Activated naive CD4-positive, alpha-beta T cell treated with anti-CD3 and anti-CD28 coated beads, Interleukin-2, amount 50 U/mL, for 72 hours (primary cell): ENCODE results near the gene SLC25A22. TPM values are rescaled to one million over a fixed set of nuclear protein-coding genes. Genes with fewer than 3 reads are reported as not detected.

ENCODE experiments used
- ATAC-seq, 2 donors: fragments of 150-1000 bp; cut with Tn5 transposase; 2 replicates each; pipeline ENCODE4 v1.10.0; 2021; ENCODE audit warnings: mild to moderate bottlenecking in 2 of 2, moderate library complexity in 2 of 2
- DNase-seq, 2 donors: peaks; one replicate each; pipeline ENCODE4 v3.0.0; 2021 to 2022; ENCODE audit warnings: low spot score in 2 of 2
- H3K27ac Mint-ChIP-seq, 2 donors: one replicate each; pipeline ENCODE4 v1.8.0; 2022; ENCODE audit warnings: mild to moderate bottlenecking in 2 of 2, mixed read lengths in 2 of 2
- H3K36me3 Mint-ChIP-seq, 2 donors: one replicate each; pipeline ENCODE4 v1.8.0; 2022; ENCODE audit warnings: mixed read lengths in 2 of 2
- H3K9me3 Mint-ChIP-seq, 2 donors: one replicate each; pipeline ENCODE4 v1.8.0; 2022; ENCODE audit warnings: mixed read lengths in 2 of 2
- total RNA-seq, 2 donors: library from RNA; stranded (reverse); gene quantifications; one replicate each; pipeline ENCODE4 v1.2.3, GENCODE V29; 2022

The SLC25A22 gene
- total RNA-seq, 2 donors from 2014 or later = 22.6 to 34.6 TPM

DNA sequence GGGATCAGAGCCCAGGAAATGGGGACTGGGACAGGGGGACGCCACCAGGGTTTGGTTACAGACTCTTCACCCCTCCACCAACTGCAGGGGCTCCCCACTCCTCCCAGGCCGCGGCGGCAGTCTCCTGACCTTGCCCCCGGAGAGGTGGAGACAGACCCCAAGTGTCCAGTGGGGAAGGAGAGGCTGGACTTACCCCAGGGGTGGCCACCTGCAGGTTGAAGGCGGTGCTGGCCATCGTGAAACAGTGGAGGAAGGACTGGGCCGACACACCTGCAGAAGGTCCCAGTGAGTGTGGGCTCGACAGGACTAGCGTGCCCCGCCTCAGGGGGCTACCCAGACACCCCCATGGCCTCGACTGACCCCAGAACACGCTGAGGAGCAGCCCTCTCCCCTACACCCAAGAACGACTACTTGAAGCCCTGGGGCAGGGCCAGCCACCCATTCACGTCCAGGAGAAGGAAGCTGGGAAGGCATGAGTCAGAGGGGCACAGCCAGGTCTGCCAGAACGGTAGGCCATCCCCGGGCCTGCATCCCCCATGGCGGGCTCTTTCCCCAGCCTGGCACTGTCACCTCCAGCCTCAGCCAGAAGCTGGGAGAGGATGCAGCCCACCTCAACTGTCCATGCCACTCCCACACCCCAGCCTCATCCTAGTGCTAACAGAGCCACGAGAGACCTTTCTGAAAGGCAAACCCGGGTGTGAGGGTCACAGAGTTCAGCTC, 23.0 kb downstream of the SLC25A22 start:
- no peak for ATAC-seq
- DNase-seq = no peak
- Mint-ChIP-seq H3K27ac (peak overlapping the region; percentile 49 to 93), H3K36me3 (no peaks in the 10 kb centered on the region), H3K9me3 (no peaks in the 10 kb centered on the region)

DNA sequence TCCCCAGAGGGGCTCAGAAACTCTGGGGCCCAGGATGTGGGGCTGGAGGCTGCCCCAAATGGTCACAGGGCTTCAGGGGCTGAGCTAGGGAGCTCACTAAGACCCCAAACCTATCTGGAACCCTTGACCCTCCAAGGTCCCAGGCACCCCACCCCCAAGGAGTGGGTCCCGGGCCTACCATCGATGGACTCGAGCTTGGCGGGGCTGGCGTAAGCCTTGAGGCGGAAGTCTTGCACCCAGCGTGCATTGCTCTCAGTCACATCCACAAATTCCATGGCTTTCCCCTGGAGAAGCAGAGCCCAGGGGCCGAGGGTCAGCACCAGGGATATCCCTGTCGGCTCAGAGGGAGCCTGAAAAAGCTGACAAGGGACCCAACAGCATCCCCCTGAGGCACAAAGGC, 24.3 kb downstream of the SLC25A22 start:
- Mint-ChIP-seq H3K9me3 (no peaks in the 10 kb centered on the region), H3K36me3 (no peaks in the 10 kb centered on the region), H3K27ac (peak overlapping the region in 1 of 2 donors; percentile 55)
- no peak for ATAC-seq
- no peak for DNase-seq

DNA sequence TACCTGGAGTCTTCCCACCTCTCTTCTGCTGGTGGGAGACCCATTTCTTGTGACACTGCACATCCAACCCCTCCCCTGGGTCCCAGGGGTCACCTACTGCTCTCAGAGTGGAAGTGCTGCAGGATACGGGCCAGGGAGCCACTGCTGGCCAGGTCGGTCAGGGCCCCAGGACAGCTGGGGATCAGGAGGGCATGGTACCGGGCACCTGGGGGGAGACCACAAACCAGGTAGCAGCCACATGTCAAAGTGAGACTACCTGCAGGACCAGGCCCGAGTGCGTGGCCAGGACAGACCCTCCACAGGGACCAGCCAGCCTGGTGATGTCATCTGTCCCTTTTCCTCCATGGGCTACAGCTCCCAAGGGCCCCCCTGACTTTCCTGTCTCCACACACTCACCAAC, 24.7 kb downstream of the SLC25A22 start:
- DNase-seq (no peak), ATAC-seq (no peak)
- peak overlapping the region in 1 of 2 donors; percentile 55 for H3K27ac Mint-ChIP-seq
- no peaks in the 10 kb centered on the region for H3K9me3 Mint-ChIP-seq
- H3K36me3 Mint-ChIP-seq = no peaks in the 10 kb centered on the region

DNA sequence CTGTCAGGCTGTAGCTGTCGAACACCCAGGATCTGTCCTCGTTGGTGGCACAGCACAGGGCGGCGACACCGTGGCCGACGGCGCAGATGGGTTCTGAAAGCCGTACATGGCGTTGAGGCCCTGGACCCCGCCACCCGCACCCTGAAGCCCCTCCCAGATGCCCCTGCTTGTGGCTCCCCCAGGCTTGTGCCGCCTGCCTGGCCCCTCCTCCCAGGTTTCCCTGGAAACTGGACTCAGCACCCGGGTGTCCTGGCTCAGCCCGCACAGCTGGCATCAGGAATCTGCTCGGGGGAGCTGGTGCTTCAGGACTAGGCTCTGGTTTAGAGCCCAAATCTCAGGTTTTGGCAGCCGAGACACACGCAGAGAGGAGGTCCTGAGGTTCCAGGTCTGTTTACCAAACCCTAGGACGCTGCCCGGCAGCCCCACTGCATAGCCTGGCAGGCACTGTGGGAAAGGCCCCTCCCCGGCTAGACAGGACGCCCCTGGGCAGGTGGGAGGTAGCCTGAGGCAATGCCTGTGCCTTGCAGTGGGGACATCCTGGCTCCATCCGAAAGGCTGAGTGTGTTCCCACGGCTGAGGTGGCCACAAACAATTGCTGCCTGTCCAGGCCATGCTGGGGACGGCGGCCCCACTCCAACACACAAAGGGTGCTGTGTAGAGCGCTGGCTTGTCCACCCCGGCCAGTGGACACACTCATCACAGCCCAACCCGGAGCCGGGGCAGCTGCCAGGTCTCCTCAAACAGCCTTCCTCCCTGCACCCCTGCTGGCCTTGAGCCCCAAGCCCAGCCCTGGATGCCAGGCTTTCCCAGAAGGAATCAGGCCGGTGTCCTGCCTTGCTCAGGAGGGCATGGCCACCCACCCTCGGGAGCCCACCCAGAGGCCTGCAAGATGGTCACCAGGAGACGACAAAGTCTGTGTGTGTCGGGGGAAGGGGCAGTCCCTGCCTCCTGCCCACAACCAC, 25.4 kb downstream of the SLC25A22 start:
- H3K36me3 Mint-ChIP-seq = no peaks in the 10 kb centered on the region
- ATAC-seq (no peak), DNase-seq (no peak)
- H3K9me3 Mint-ChIP-seq = no peaks in the 10 kb centered on the region
- no peak overlapping the region for H3K27ac Mint-ChIP-seq

DNA sequence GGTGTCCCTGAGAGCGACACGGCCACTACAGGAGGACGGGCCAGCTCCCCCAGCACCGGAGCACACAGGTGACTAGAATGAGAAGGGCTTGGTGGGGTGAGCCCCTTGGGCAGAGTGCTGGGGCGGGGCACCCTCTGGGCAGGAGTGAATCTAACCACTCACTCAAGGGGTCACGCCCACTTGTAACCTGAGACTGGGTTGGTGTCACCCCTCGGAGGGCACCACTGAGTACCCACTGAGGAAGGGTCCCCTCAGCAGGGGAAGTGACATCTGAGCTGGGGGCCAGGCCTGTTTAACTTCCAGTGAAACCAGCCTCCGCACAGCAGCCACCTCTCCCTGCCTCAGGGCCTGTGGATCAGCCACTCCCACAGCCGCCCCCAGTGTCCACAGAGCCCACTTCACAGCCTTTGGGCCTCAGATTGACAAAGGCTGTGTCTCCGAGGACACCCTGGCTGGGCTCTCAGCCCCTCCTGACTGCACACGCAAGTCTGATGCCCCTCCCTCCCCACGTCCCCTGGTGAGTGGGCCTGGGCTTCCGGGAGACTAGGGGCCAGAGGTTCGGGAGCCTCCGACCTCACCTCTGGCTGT, 26.4 kb downstream of the SLC25A22 start:
- ATAC-seq (no peak), DNase-seq (no peak)
- Mint-ChIP-seq H3K27ac (no peak overlapping the region), H3K36me3 (no peaks in the 10 kb centered on the region), H3K9me3 (no peaks in the 10 kb centered on the region)

DNA sequence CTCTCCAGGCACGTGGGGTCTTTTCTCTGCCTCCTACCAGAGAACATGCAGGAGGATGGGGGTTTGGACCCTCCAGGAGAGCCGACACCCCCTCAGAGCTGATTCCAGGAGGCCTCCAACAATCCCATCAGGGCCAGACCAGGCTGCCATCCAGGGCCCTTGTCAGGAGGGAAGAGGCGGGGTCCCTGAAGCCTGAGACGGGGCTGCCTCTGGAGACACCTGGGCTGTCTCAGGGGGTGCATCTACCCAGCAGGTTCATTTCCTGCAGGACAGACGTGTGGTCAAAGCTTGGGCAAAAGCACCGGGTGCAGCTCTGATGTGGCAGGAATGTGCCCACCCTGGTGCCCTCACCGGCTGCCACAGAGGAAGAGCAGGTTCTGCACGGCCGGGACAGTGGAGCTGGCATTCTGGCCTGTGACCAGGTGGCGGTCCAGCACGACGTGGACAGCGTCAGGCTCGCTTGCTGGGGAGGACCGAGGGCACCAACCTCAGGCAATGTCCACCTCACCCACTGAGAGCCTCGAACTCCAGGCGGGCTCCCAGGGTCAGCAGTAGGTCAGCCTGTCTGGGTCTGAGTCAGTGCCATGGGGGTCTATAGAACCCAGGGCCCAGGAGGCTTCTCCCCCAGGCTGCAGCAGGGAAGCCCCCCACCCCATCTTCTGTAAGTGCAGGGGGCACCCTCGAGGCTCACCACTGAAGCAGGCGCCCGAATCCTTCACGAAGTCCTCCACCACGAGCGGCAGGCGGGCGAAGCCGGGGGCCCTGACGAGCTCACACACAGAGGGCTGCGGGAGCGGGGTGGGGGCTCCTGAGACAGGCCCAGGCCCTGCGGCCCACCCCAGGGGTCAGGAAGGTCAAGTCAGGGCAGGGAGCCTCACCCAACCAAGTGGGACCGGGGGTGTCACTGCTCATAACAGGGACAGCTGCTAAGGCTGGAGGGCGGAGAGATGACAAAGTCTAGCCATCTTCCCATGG, 27.2 kb downstream of the SLC25A22 start:
- no peak for DNase-seq
- no peak for ATAC-seq
- Mint-ChIP-seq H3K36me3 (no peaks in the 10 kb centered on the region), H3K9me3 (no peaks in the 10 kb centered on the region), H3K27ac (no peak overlapping the region)

DNA sequence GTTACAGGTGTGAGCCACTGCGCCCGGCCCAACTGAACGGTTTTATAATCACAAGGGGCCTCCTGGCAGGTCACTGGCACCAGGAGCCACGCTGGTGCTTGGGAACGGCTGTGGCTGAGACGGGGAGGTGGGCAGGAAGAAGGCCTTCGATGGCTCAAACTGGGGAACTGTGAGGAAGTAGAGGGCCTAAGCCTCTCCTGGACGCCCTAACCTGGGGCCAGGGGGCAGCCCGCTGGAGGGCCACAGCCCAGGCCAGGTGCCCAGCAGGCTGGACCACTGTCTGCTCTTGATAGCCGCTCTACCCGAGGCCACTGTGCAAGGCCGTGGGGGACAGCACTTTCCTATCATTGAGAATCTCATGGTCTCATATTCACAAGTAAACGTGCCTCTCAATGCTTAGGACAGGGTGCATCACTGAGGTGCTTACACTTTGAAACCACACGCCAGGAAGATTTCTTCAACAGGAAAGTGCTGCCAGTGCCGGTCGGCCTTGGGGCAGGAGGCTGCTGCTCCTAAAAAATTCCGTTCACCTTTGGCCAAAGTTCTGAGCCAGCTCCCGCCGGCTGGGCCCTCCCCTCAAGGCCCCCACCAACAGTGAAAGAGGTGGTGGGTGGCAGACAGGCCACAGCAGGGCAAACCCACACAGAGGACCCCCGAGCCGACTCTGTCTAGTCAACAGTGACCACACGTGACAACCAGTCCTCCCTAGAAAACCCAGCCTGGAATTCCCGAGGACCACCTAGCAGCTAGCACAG, 28.0 kb downstream of the SLC25A22 start:
- H3K27ac Mint-ChIP-seq = peak overlapping the region in 1 of 2 donors; percentile 68
- no peak for ATAC-seq
- no peaks in the 10 kb centered on the region for H3K36me3 Mint-ChIP-seq
- DNase-seq = no peak
- no peaks in the 10 kb centered on the region for H3K9me3 Mint-ChIP-seq

DNA sequence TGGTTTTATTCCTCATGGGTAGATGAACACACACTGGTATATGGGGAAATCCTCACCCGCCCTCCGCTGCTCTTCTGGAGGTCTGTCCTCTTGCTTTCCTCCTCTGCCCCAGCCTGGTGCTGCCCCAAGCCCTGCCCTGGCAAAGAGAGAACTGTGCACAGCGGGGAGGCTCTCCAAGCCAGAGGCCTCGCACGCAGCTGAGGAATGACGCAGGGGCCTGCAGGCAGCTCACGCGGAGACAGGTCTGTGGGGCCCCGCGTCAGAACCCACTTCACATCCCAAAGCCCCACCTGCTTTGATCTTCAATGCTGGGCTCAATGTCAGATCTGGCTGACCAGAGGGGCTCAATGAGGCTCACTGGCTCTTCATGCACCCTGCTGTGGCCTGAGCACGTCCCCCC, 30.8 kb downstream of the SLC25A22 start:
- H3K36me3 Mint-ChIP-seq = no peaks in the 10 kb centered on the region
- ATAC-seq = no peak
- peak overlapping the region; percentile 19 to 29 for H3K27ac Mint-ChIP-seq
- no peaks in the 10 kb centered on the region for H3K9me3 Mint-ChIP-seq
- DNase-seq = no peak

DNA sequence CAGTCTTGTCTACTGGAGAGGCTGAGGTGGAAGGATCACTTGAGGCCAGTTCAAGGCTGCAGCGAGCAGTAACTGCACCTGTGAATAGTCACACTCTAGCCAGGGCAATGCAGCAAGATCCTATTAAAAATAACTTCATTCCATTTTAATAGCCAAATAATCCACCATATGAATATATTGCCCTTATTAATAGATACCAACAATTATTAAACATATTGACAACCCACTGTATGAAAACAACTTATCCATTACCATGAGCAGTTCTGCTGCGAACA, 31.2 kb downstream of the SLC25A22 start:
- ATAC-seq (no peak), DNase-seq (no peak)
- Mint-ChIP-seq H3K36me3 (no peaks in the 10 kb centered on the region), H3K27ac (peak overlapping the region in 1 of 2 donors; percentile 19), H3K9me3 (no peaks in the 10 kb centered on the region)

DNA sequence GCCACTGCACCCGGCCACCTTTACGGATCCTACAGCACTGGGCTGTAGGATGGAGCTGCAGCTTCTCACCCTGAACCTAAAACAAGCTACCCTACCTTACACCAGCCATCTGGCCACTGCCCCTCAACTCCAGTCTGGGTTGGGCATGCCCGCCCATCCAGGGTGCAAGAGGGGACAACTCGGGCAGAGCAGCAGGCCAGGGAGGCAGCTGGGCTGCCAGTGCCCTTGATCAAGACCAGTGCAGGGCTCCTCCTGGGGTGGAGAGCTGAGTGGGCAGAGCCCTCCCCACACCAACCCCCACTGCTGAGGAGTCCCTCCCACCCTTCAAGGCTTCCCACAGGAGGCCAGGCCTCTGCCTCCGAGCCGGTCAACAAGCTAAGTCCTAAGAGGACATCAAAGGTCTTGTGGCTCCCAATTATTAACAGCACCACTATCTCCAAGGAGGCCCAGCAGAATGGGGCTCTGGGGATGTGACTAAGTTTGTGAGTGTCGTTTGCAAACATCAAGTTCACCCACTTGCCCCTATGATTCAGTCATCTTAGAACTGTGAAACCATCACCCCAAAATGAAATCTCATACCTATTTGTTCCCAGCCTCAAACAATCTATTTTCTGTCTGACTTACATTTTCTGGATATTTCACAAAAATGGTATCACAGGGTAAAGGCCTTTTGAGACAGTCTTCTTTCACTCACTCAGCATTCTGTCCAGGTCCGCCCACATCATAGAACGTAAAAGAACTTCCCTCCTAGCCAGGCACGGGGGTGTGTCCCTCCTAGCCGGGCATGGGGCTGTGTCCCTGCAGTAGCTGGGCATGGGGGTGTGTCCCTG, 31.8 kb downstream of the SLC25A22 start:
- peak overlapping the region in 1 of 2 donors; percentile 19 for H3K27ac Mint-ChIP-seq
- H3K36me3 Mint-ChIP-seq = no peaks in the 10 kb centered on the region
- DNase-seq (no peak), ATAC-seq (peak; percentile 23 to 58)
- H3K9me3 Mint-ChIP-seq = no peaks in the 10 kb centered on the region

DNA sequence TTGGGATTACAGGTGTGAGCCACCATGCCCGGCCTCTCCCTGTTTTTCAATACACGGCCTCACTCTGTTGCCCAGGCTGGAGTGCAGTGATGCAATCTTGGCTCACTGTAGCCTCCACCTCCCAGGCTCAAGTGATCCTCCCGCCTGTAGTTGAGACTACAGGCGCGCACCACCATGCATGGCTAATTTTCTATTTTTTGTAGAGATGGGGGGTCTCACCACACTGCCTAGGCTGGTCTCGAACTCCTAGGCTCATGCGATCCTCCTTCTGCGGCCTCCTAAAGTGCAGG, 32.3 kb downstream of the SLC25A22 start:
- DNase-seq = no peak
- Mint-ChIP-seq H3K27ac (peak overlapping the region in 1 of 2 donors; percentile 19), H3K36me3 (no peaks in the 10 kb centered on the region), H3K9me3 (no peaks in the 10 kb centered on the region)
- no peak for ATAC-seq

DNA sequence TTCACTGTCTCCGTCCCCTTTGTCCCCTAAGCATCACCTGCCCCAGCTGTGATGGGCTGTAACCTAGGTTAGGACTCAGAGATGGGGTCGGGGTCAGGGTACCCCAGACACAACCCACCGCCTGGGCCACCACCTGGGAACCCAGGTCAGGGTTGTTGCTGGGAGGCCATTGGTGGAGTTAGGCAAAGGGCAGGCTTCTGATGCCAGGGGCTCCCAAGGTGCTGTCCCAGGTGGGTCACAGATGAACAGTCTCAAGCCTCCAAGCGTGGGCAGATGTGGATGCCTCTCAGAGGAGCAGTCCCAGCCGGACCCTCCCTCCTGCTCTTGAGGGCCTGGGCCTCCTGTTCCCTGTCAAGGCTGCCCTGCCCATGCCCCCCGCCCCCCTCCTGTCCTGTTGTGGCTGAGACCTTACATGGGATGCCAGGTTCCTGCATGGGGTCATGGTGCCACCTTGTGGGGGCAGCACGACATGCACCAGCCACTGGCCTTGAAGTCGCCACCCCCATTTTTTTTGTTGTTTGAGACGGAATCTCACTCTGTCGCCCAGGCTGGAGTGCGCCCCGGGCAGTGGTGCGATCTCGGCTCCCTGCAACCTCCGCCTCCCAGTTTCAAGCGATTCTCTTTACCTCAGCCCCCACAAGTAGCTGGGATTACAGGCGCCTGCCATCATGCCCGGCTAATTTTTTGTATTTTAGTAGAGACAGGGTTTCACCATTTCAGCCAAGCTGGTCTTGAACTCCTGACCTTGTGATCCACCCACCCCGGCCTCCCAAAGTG, 32.9 kb downstream of the SLC25A22 start:
- peak in 1 of 2 donors; percentile 56 for DNase-seq
- peak; percentile 54 to 57 for ATAC-seq
- no peaks in the 10 kb centered on the region for H3K36me3 Mint-ChIP-seq
- H3K27ac Mint-ChIP-seq = peak overlapping the region in 1 of 2 donors; percentile 19
- H3K9me3 Mint-ChIP-seq = no peaks in the 10 kb centered on the region

DNA sequence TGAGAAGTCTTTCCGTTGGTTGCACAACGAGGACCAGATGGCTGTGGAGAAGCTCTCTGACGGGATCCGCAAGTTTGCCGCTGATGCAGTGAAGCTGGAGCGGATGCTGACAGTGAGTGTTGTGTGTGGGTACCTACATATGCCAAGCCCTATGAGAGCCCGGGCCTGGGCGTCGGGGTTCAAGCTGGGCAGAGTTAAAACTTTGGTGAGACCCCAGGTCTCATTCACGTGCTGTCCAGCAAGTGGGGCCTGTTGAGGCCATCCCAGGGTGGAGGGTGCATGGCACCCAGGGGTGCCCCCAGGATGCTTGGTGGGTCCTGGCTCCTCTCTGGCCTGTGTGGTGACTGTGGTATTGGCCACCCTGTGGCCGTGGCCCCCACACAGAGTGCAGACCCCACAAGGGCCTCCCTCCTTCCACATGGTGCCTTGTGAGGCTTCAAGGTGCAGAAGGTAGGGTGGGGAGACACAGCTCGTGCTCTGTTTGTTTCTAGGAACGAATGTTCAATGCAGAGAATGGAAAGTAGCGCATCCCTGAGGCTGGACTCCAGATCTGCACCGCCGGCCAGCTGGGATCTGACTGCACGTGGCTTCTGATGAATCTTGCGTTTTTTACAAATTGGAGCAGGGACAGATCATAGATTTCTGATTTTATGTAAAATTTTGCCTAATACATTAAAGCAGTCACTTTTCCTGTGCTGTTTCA, 33.6 kb downstream of the SLC25A22 start:
- DNase-seq = no peak
- H3K27ac Mint-ChIP-seq = peak overlapping the region in 1 of 2 donors; percentile 36
- no peaks in the 10 kb centered on the region for H3K9me3 Mint-ChIP-seq
- ATAC-seq = peak in 1 of 2 donors; percentile 9
- H3K36me3 Mint-ChIP-seq = no peaks in the 10 kb centered on the region
